ENCODE measurements around the gene ZNF267.
"Not testable (repeated sequence)": the region's sequence is repeated elsewhere in the genome, so short reads cannot be mapped to it uniquely, and the experiment has no call there.

The ZNF267 gene

GRCh38 chr16:31880322-31880979, 6.8 kb downstream of the ZNF267 start:
- Histone ChIP-seq H3K9ac (ENCODE audit: insufficient read length, low read depth) (no peak overlapping the region), H3K4me3 (ENCODE audit: insufficient read length, low read depth) (no peak overlapping the region), H3K27me3 (ENCODE audit: insufficient read depth, insufficient read length) (no peaks in the 10 kb centered on the region), H3K36me3 (ENCODE audit: insufficient read depth, insufficient read length, low read length) (peaks cover 81% of the 10 kb centered on the region), H3K4me1 (ENCODE audit: insufficient read depth, insufficient read length) (peaks cover 5% of the 10 kb centered on the region), H3K9me3 (ENCODE audit: insufficient read depth, low read length) (peaks cover 10% of the 10 kb centered on the region; the same call in 1 of the 2 replicates)
- TF ChIP-seq SUZ12 (IDR thresholded peaks at IDR 0.05; ENCODE audit: extremely low read depth, insufficient read depth, insufficient read length): no peak
- TF ChIP-seq ZNF274 (IDR thresholded peaks at IDR 0.05; ENCODE audit: low read depth, low read length): no peak
- no peak for TF ChIP-seq YY1 (IDR thresholded peaks at IDR 0.05; ENCODE audit: insufficient read depth, insufficient read length)
- DNase-seq (ENCODE audit: low read depth, low spot score): no peak

- peaks cover 82% of the 10 kb centered on the region for H3K36me3 ChIP-seq (ENCODE audit: insufficient read depth, insufficient read length, low read length)
- TF ChIP-seq YY1 (IDR thresholded peaks at IDR 0.05; ENCODE audit: insufficient read depth, insufficient read length) (no peak), SUZ12 (IDR thresholded peaks at IDR 0.05; ENCODE audit: extremely low read depth, insufficient read depth, insufficient read length) (no peak), ZNF274 (IDR thresholded peaks at IDR 0.05; ENCODE audit: low read depth, low read length) (no peak)
- no peak overlapping the region for H3K9ac ChIP-seq (ENCODE audit: insufficient read length, low read depth)
- H3K4me3 ChIP-seq (ENCODE audit: insufficient read length, low read depth): no peak overlapping the region
- no peak for DNase-seq (ENCODE audit: low read depth, low spot score)
- no peaks in the 10 kb centered on the region for H3K27me3 ChIP-seq (ENCODE audit: insufficient read depth, insufficient read length)
- H3K9me3 ChIP-seq (ENCODE audit: insufficient read depth, low read length): peaks cover 48% of the 10 kb centered on the region
- no peaks in the 10 kb centered on the region for H3K4me1 ChIP-seq (ENCODE audit: insufficient read depth, insufficient read length)
Measured at GRCh38 chr16:31886227-31886626, 12.6 kb downstream of the ZNF267 start.

- Histone ChIP-seq H3K4me1 (ENCODE audit: insufficient read depth, insufficient read length) (no peaks in the 10 kb centered on the region), H3K27me3 (ENCODE audit: insufficient read depth, insufficient read length) (no peaks in the 10 kb centered on the region), H3K4me3 (ENCODE audit: insufficient read length, low read depth) (no peak overlapping the region), H3K9ac (ENCODE audit: insufficient read length, low read depth) (no peak overlapping the region), H3K36me3 (ENCODE audit: insufficient read depth, insufficient read length, low read length) (peaks cover 87% of the 10 kb centered on the region), H3K9me3 (ENCODE audit: insufficient read depth, low read length) (peaks cover 66% of the 10 kb centered on the region)
- TF ChIP-seq SUZ12 (IDR thresholded peaks at IDR 0.05; ENCODE audit: extremely low read depth, insufficient read depth, insufficient read length) (no peak), ZNF274 (IDR thresholded peaks at IDR 0.05; ENCODE audit: low read depth, low read length) (no peak), YY1 (IDR thresholded peaks at IDR 0.05; ENCODE audit: insufficient read depth, insufficient read length) (no peak)
- no peak for DNase-seq (ENCODE audit: low read depth, low spot score)
Measured at GRCh38 chr16:31888735-31889134, 15.1 kb downstream of the ZNF267 start.

DNA sequence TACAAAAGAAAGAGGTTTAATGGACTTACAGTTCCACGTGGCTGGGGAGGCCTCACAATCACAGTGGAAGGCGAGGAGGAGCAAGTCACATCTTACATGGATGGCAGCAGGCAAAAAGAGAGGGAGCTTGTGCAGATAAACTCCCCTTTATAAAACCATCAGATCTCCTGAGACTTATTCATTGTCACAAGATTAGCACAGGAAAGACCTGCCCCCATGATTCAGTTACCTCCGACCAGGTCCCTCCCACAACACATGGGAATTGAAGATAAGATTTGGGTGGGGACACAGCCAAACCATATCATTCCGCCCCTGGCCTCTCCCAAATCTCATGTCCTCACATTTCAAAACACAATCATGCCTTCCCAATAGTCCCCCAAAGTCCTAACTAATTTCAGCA, 18.5 kb downstream of the ZNF267 start:
- H3K27me3 ChIP-seq (ENCODE audit: insufficient read depth, insufficient read length); DNase-seq (ENCODE audit: low read depth, low spot score); H3K9ac ChIP-seq (ENCODE audit: insufficient read length, low read depth); H3K4me1 ChIP-seq (ENCODE audit: insufficient read depth, insufficient read length); H3K4me3 ChIP-seq (ENCODE audit: insufficient read length, low read depth): not testable (repeated sequence)
- Histone ChIP-seq H3K36me3 (ENCODE audit: insufficient read depth, insufficient read length, low read length) (peaks cover 86% of the 10 kb centered on the region), H3K9me3 (ENCODE audit: insufficient read depth, low read length) (peaks cover 84% of the 10 kb centered on the region)

GRCh38 chr16:31893824-31894223, 20.2 kb downstream of the ZNF267 start:
- DNase-seq (ENCODE audit: low read depth, low spot score): no peak
- H3K9me3 ChIP-seq (ENCODE audit: insufficient read depth, low read length): peaks cover 77% of the 10 kb centered on the region
- no peak overlapping the region for H3K9ac ChIP-seq (ENCODE audit: insufficient read length, low read depth)
- TF ChIP-seq SUZ12 (IDR thresholded peaks at IDR 0.05; ENCODE audit: extremely low read depth, insufficient read depth, insufficient read length) (no peak), ZNF274 (IDR thresholded peaks at IDR 0.05; ENCODE audit: low read depth, low read length) (no peak), YY1 (IDR thresholded peaks at IDR 0.05; ENCODE audit: insufficient read depth, insufficient read length) (no peak)
- no peak overlapping the region for H3K4me3 ChIP-seq (ENCODE audit: insufficient read length, low read depth)
- H3K4me1 ChIP-seq (ENCODE audit: insufficient read depth, insufficient read length): no peaks in the 10 kb centered on the region
- H3K36me3 ChIP-seq (ENCODE audit: insufficient read depth, insufficient read length, low read length): peaks cover 82% of the 10 kb centered on the region
- H3K27me3 ChIP-seq (ENCODE audit: insufficient read depth, insufficient read length): no peaks in the 10 kb centered on the region

GRCh38 chr16:31897283-31897682, 23.7 kb downstream of the ZNF267 start:
- TF ChIP-seq ZNF274 (IDR thresholded peaks at IDR 0.05; ENCODE audit: low read depth, low read length) (no peak), YY1 (IDR thresholded peaks at IDR 0.05; ENCODE audit: insufficient read depth, insufficient read length) (no peak), SUZ12 (IDR thresholded peaks at IDR 0.05; ENCODE audit: extremely low read depth, insufficient read depth, insufficient read length) (no peak)
- Histone ChIP-seq H3K27me3 (ENCODE audit: insufficient read depth, insufficient read length) (no peaks in the 10 kb centered on the region), H3K36me3 (ENCODE audit: insufficient read depth, insufficient read length, low read length) (peaks cover 55% of the 10 kb centered on the region), H3K9me3 (ENCODE audit: insufficient read depth, low read length) (peaks cover 42% of the 10 kb centered on the region), H3K9ac (ENCODE audit: insufficient read length, low read depth) (no peak overlapping the region), H3K4me3 (ENCODE audit: insufficient read length, low read depth) (no peak overlapping the region), H3K4me1 (ENCODE audit: insufficient read depth, insufficient read length) (no peaks in the 10 kb centered on the region)
- DNase-seq (ENCODE audit: low read depth, low spot score): no peak

DNA sequence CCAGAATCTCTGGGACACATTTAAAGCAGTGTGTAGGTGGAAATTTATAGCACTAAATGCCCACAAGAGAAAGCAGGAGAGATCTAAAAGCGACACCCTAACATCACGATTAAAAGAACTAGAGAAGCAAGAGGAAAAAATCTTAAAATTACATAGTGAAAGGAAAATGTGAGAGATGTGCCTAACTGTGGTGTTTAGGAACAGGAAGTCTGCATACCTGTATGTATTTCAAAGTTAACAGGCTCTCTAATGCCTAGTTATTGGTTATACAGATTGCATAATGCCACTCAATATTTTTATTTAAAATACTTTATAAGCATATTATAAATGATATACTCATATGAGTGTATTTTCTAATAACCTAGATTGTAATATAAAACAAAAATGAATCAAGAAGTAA, 25.9 kb downstream of the ZNF267 start:
- Histone ChIP-seq H3K27me3 (ENCODE audit: insufficient read depth, insufficient read length) (no peaks in the 10 kb centered on the region), H3K9me3 (ENCODE audit: insufficient read depth, low read length) (peaks cover 34% of the 10 kb centered on the region), H3K4me3 (ENCODE audit: insufficient read length, low read depth) (no peak overlapping the region), H3K4me1 (ENCODE audit: insufficient read depth, insufficient read length) (no peaks in the 10 kb centered on the region), H3K9ac (ENCODE audit: insufficient read length, low read depth) (no peak overlapping the region), H3K36me3 (ENCODE audit: insufficient read depth, insufficient read length, low read length) (peaks cover 34% of the 10 kb centered on the region)
- DNase-seq (ENCODE audit: low read depth, low spot score): no peak
- TF ChIP-seq ZNF274 (IDR thresholded peaks at IDR 0.05; ENCODE audit: low read depth, low read length): no peak
- no peak for TF ChIP-seq YY1 (IDR thresholded peaks at IDR 0.05; ENCODE audit: insufficient read depth, insufficient read length)
- TF ChIP-seq SUZ12 (IDR thresholded peaks at IDR 0.05; ENCODE audit: extremely low read depth, insufficient read depth, insufficient read length): no peak

GRCh38 chr16:31904571-31904970, 31.0 kb downstream of the ZNF267 start:
- H3K27me3 ChIP-seq (ENCODE audit: insufficient read depth, insufficient read length); H3K36me3 ChIP-seq (ENCODE audit: insufficient read depth, insufficient read length, low read length); DNase-seq (ENCODE audit: low read depth, low spot score); H3K4me3 ChIP-seq (ENCODE audit: insufficient read length, low read depth); H3K9ac ChIP-seq (ENCODE audit: insufficient read length, low read depth); H3K4me1 ChIP-seq (ENCODE audit: insufficient read depth, insufficient read length): not testable (repeated sequence)
- H3K9me3 ChIP-seq (ENCODE audit: insufficient read depth, low read length): peaks cover 40% of the 10 kb centered on the region
